Stimulated activated CD8-positive, alpha-beta memory T cell treated with anti-CD3 and anti-CD28 coated beads, Interleukin-12 subunit alpha, Interleukin-12 subunit beta, amount 100 ng/mL, for 1 hour (primary cell): ENCODE results near the gene RLBP1.

Experiments
- DNase-seq: peaks from one replicate; pipeline ENCODE4 v3.0.0-alpha.2; 2020; ENCODE audit warnings: low read depth

Gene RLBP1

DNA sequence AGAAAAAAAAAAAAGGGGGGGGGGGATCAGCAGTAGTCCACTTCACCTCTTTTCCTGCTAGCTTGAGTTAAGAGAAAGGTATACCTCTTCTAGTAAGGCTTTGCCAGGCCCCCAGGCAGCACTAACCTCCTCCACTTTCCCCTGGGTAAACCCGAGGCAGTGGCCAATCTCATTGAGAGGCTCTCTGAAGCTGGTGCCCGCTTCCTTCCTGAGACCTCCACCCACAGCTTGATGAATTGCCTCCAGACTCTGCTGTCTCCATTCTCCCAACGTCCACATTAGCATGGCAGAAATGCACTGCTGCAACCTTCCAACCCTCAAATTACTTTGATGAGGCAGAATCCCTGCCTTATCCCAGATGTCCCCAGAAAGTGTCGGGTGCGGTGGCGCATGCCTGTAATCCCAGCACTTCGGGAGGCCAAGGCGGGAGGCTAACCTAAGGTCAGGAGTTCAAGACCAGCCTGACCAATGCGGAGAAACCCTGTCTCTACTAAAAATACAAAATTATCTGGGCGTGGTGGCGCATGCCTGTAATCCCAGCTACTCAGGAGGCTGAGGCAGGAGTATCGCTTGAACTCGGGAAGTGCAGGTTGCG lies 15.3 kb downstream of the RLBP1 start:
- DNase-seq, result no peak

DNA sequence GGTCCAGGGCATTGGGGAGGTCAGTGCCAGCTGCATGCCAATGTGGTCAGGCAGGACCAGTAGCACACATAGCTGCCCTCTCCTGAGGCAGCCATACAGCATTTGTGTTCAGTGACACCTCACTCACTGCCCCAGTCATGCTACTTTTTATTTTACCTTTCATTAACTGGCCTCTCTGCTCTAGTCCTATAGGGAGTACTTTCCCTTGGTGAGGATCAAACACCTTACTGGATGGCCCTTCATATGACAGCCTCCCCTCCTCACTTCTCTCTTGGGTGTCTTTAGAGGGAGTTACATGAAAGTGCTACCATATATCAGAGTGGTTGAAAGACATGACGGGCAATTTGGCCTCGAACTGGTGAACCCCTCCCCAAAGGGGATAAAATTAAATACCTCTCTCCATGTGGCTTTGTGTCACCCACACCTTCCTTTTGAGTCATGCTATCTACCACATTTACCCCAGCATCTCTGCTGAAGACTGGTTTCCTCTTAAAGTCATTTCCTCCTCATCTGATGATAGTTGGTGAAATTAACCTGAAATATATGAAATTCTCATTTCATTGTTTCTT lies 17.6 kb downstream of the RLBP1 start:
- DNase-seq, result no peak

DNA sequence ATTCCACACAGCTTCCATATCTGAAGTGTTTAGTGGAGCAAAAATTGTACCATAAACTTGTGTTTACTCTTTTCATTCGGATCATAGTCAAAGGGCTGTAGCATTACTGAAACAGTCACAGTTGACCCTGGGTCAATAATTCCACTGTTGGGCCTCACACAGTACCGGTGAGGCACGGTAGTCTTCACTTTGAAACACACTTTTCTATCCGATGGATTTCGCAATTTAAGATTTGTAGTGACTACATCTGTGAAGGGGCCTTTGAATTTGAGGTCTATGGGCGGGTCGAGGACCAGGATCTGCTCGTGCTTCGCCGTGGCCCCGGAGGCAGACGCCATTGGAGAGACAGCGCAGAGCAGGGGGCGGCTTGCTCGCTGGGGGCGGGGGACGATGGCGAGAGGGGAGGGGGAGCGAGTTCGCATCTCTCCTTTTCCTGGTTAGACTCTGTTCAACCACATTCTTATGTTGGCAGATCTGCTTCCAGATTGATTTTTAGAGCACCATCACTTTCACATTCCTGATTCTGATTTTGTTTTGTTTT lies 19.8 kb downstream of the RLBP1 start:
- DNase-seq, result no peak

DNA sequence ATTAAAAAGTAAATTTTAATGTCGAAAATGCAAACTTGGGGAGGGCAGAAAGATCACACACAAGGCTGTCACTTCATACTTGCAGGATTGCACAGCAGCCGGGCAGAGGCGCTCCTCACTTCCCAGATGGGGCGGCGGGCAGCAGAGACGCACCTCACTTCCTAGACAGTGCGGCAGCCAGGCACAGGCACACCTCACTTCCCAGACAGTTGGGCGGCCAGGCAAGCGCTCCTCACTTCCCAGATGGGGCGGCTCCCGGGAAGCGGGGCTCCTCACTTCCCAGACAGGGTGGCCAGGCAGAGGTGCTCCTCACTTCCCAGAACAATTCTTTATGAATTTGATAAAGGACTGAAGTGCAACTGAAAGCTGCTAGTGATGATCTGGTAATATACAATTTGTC lies 21.2 kb downstream of the RLBP1 start:
- DNase-seq, result no peak

DNA sequence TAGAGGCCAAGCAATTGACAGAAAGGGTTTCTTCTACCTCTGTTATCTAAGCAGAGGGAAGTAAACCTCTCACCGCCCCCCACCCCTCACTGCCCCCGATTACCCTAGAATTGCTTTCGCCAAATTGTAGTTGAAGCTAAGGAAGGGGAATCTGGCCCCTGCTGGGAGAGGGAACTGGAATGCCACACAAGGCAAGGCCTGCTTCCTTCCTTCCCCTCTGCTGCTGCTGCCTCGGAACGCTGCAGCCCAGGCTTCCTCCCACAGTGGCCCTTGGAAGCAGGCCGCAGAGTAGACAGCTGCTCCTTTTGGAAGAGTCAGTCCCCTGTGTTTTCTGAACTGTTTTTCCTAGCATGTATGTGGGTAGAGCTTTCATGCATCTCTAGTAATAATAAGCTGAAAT lies 21.6 kb downstream of the RLBP1 start:
- no peak for DNase-seq

DNA sequence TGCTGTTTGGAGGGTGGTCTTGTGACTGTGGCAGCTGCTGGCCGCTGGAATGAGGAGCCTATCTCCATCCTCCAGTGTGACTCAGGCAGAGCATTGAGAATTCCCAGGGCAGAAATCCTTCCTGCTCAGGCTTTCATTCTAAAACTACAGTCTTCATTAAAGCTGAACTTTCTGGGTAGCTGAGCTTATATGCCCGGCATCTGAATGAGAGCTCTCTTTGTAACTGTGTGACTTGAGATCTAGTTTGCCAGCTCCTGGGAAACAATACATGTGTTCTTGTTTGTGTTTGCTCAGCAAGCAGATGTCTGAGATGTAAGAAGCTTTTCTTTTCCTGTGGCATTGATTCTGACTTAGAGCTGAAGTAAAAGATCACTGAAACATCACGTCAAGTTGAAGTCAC lies 22.4 kb downstream of the RLBP1 start:
- no peak for DNase-seq

DNA sequence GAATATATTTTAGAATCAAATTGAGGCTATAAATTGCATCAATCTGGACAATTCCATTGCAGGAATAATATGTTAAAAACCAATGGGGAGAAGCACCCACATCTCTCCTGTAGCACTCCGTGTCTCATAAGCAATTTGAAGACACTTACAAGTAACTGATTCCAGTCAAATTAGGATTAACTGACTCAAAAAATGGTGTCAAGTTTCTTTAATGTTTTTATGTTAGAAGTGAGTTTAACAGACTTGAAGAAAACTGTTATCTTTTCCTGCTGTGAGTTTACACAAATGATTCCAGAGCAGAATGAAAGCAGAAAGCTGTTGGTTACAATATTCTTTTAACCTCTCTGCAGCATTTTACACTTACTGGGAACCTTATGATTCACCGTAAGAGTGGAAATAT lies 23.2 kb downstream of the RLBP1 start:
- DNase-seq, result no peak

DNA sequence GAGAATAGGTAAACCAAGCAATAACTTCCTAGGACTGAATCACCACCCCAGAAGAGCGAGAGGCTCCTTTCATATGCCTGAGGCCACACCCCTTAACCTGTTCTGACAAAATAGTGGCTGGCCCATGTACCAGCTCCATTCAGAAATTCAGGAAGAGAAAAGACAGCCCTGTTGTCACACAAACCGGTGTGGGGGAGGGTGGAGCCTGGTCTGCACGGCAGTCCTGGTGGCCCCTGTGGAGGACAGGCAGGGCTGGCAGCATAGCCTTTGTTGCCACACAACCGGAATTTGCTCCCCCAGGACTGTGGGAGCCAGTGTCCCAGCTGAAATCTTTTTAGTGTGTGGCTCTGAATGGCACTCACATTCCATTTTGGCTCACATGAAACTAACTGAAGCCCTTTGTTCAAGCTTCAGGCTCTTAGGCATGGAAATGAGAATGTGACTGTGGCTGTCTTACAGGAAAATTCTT lies 23.8 kb downstream of the RLBP1 start:
- DNase-seq, result no peak

DNA sequence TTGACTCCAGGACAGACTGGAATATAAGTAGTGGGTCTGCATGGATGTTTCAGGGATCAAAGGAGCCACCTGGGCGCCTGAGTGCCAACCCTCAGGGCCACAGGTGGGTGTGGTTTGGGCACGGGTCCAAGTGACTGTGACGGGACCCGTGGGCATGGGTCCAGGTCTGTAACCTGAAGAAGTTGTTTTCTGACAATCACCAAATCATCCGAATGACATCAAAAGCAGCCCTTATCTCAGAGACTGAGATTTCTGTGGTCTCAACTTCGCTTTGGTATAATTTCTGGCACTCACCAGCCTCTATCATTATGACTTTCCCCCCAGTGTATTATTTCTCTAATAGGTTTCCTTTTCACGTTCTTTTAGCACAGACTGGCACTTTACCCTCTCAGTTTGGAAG lies 24.4 kb downstream of the RLBP1 start:
- no peak for DNase-seq

DNA sequence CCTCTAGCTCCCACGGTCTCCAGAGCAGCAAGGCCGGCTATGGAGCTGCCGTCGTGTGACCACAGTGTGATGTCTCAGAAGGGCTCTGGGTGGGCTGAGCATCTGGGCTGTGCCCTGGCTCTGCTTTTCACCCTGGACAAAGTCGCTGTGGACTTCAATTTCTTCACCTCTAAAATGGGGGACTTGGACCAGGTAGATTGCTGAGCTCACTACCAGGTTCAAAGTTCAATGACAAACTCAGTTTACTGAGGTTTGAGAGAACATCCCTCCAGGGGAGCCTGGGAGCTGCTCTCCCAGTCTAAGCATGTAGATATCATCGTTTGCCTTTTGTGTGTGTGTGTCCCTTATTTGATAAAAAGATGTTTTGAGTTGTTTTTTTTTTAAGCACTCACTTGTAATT lies 25.1 kb downstream of the RLBP1 start:
- no peak for DNase-seq

DNA sequence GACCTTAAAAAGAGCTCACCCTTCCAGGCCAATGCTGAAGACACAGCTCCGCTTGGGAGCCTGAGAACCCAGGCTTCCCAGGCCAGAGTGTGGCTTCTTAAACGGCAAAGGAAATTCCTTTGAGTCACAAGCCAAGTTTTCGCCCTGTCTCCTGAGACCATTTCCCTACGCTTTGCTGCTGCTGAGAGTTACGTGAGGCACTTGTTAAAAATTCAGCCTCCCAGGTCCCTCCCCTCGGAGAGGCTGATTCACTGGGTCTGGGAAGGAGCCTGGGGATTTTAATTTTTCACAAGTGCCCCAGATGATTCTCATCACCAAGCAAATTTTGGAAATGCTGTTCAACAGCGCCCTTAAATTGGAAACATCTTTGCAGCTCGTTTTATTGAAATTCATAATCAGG lies 25.5 kb downstream of the RLBP1 start:
- DNase-seq, result no peak

DNA sequence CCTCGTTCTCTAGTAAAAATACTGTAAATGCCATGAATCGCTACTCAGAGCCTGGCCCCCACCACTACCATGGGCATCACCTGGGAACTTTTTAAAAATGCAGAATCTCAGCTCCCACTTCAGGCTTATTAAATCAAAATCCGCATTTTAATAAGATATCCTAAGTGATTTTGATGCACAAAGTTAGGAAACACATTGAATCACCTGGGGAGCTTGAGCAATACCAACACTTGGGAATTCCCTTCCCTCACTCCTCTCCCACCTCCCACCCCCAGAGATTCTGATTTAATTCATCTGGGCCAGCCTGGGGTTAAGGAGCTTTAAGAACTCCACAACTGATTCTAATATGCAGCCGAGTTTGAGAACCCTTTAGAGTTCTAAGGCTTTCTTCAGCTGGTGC lies 26.8 kb downstream of the RLBP1 start:
- no peak for DNase-seq

DNA sequence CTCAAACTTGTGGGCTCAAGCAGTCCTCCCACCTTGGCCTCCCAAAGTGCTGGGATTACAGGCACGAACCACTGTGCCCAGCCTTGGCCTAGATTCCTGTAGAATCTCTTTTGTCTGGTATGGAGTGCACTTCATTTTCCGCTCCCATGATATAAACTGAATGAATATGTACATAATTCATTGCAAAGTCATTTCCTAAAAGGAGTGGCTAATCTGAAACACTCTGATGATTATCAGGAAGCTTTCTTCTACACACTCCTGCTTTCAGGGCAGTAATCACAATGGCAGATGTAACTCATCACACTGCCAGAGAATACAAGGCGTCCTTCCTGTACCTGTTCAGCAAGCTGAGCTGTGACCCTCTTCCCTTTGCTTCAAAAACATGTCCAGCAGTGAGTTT lies 28.6 kb downstream of the RLBP1 start:
- DNase-seq, result no peak

DNA sequence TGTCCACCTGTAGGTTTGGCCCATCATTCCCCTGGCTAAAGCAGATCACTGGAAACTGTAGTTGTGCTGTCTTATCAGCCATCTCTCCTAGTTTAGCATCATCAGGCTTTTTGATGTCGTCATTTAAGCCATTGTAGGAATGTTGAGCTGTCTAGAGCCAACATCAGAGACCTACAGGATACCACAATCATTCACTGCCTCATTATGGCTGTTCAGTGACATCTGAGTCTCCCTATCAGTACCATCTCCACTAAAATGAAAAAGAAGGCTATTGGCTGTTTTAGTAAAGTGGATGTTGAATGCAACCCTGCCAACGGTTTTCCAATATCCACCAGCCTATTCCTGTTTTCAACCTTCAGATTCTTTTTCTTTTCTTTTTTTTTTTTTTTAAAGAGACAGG lies 29.2 kb downstream of the RLBP1 start:
- no peak for DNase-seq

DNA sequence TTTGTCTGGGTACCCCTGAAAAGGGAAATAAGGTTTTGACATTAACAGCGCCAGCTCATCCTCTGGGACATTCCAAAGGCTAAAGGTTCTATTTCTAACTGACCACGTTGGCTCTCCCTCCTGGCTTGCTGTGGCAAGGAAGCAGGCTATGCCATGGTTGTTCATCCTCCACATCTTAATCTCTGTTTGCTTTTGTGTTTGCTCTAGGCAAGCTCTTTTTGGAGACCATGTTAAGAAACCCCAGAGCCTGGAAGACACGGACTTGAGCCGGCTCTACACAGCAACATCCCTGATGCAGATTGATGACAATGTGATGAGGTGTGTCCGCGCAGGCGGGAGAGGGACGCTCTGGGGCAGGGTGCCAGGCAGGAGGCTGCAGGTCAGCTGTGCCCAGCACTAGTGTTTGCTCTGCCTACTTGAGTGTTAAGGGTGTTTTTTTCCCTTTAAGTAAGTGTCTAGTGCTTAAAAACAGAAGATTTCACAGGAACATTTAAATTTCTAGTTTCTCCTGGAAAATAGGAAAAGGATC lies 33.3 kb downstream of the RLBP1 start:
- no peak for DNase-seq

DNA sequence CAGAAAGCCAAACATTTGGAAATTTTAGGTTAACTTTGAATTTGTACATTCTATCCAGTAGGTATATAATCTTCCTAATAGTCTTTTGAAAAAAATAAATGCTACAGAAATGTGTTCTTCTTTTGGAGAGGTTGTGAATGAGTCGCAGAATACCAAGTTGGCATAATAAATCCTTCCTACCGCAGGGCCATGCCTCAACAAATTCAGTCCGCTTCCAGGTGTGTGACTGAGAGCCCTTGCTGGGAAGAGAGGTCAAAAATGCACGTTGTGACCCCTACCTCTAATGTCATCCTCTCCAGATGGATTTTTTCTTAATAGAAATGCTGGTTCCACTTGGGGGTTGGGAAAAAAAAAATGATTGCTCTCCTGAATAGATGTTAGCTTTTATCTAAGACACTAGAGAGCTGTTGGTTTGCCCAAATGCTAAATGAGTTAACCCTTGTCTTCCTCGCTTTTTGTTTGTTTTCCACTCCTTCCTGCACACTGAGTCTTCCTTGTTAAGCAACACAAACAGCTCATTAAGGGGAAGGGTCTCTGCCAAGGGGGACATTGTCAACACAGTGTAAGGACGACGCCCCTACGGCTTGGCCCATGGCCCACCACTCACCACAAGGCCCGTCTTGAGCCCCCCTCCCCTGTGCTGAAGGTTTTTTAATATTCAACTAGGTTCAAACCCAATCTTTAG lies 33.9 kb downstream of the RLBP1 start:
- no peak for DNase-seq

DNA sequence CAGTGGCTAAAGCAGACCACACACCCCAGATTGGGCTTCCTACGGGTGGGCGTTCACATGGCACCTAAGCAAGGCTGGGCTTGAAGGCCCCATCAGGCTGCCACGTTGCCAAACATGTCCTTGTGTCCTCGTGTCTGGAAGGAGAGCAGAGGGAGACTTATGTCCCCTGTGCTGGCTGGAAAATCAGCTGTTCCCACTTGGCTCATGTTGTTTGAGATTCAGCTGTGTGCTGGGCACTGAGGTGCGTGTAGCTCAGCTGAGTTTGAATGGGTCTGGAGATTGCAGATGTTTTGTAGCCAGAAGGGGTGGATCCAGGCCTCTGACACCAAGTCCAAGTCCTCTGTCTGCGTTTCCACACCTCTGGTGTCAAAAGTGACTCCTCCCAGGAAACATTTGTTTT lies 34.6 kb downstream of the RLBP1 start:
- no peak for DNase-seq

DNA sequence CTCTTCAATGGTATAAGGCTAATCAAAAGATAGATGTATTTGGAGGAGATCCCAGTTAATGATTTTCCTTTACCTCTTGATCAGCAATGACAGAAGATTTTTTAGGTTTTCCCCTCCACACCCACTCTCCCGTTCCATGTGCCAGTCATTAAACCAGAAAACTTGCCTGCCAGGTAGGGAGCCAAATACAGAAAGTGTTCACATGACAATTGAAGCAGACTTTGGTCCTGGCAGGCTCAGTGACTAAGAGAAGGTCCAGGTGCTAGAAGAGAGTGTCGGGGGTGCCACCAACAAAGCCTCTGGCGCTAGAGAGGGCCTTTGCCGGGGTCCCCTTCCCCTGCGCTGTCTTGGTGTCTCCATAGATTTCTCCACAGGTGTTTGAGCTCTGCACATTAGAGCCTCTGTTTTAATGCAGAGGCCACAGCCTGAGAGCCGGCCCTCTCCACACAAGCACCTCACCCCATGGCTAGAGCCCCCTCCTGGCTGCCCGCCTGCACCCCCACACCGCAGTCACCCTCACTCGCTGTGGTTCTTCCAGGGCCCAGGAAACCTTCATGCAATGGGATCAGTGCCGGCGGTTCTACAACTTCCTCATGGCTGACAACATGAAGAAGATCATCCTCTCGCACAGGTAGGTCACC lies 36.4 kb downstream of the RLBP1 start:
- no peak for DNase-seq

DNA sequence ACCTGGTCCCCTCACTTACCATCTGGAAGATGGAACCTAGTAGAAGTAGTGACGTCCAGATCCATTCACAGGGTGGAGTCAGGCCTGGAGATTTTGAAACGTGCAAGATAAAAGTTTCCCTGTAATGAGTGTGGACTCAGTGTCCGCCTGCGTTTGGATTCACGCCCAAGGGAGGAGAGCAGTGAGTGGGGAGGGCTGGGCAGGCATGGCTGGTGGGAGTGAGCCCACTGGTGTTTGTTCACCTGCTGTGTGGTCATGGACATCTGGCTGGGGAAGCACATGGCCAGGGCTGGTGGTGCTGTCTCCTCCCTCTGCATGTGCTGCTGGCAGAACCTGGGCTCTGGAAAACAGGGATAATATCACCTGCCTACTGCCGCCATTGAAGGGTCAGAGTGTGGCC lies 37.0 kb downstream of the RLBP1 start:
- no peak for DNase-seq

DNA sequence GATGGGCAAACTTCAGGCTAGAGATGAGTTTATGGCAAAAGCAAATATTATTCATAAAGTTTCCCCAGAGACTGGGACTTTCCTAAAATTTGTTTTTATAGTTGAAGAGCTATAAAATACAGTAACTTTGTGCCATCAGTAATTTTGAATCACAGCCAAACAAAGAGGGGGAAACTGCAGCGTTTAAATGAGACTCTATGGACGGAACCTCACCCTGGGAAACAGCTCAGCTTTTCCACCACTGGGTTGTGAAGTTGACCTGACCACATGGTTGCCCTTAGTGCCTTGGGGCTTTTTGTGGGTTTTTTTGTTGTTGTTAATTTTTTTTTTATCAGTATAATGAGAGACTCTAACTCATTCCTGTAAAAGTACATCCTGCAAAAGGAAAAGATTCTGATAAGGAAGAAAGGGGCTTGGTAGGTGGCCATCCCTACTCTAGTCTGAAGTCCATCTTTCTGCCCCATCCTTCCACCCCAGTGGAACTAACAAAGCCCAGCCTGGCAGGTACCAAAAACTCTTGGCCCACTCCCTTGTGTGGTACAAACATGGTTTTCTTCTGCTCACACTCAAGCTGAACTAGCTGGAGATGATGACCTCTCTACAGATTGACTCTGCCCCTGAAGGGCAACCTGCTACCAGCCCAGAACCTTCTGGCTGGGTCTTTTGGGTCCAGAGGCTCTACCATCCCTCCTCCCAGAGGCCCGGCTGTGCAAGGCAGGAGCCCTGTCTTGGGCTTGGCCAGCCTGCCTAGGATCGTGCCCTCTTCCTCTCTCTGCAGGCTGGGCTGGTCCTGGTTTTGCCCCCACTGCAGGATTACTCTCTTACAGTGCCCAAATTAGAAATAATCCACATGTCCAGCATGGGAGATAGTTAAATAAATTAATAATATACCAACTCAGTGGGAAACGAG lies 41.2 kb downstream of the RLBP1 start:
- DNase-seq, result no peak

DNA sequence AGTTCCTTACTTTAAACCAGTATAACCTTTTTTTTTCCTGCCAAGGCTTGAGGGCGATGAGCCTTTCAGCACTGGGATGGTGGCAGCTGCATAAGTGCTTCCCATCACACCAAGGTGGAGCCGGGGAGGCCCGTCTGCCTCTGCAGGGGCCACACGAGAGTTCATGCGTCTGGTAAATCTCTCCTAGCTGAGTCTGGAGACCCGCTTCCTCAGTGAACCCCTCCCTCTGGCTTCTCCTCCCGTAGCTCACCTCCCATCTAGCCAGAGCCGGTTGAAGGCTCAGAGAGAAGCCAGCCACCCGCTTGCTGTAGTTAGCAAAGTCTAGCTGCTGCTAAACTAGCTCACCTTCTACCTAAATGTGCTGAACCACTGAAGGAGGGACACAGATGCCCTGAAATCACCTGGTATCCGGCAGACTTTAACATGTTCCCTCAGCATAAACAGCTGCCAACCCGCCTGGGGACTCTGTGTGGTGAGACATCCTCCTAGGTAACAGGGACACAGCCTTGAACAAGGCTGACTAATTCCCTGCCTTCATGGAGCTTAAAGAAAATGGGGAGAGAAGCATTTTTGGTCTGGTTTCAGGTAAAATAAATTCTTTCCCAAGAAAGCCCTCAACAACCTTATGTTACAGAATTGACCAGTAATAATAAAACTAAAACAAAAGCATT lies 42.9 kb downstream of the RLBP1 start:
- DNase-seq, result no peak
